GM12875 (cell line): ENCODE results near the gene VIPR2.

Source experiments
- H3K4me3 ChIP-seq: one replicate; pipeline ENCODE4 v1.5.1; 2011; ENCODE audit warnings: low read depth, low read length, control low read depth
- CTCF ChIP-seq: IDR thresholded peaks from 2 replicates; pipeline ENCODE4 v1.5.1; 2011; ENCODE audit warnings: low read depth, mild to moderate bottlenecking, control low read depth, inconsistent platforms, low read length, moderate library complexity, borderline replicate concordance; ENCODE audit not compliant: insufficient read depth

The VIPR2 gene

GRCh38 chr7:159062569-159062968 is 82.1 kb downstream of the VIPR2 start:
- no peak overlapping the region for H3K4me3 ChIP-seq
- no peak for TF ChIP-seq CTCF

GRCh38 chr7:159061674-159062212 is 82.9 kb downstream of the VIPR2 start:
- no peak overlapping the region for H3K4me3 ChIP-seq
- TF ChIP-seq CTCF: no peak

GRCh38 chr7:159061209-159061608 is 83.5 kb downstream of the VIPR2 start:
- no peak for TF ChIP-seq CTCF
- no peak overlapping the region for H3K4me3 ChIP-seq

- no peak for TF ChIP-seq CTCF
Measured at GRCh38 chr7:159060440-159060839, 84.2 kb downstream of the VIPR2 start.

GRCh38 chr7:159059629-159060028 is 85.0 kb downstream of the VIPR2 start:
- no peak overlapping the region for H3K4me3 ChIP-seq
- no peak for TF ChIP-seq CTCF

More at GRCh38 chr7:159060440-159060839, 84.2 kb downstream of the VIPR2 start:
- no peak overlapping the region for H3K4me3 ChIP-seq

GRCh38 chr7:159057647-159058046 is 87.0 kb downstream of the VIPR2 start:
- no peak for TF ChIP-seq CTCF
- H3K4me3 ChIP-seq: no peak overlapping the region

- no peak for TF ChIP-seq CTCF
Measured at GRCh38 chr7:159056737-159057136, 87.9 kb downstream of the VIPR2 start.

More at GRCh38 chr7:159056737-159057136, 87.9 kb downstream of the VIPR2 start:
- H3K4me3 ChIP-seq: no peak overlapping the region
